ENCODE measurements around the gene CCDC28A. TPM values are rescaled to one million over a fixed set of nuclear protein-coding genes. Genes with fewer than 3 reads are reported as not detected.

Gene CCDC28A
- total RNA-seq, 1 experiment from 2014 or later = 12.0 TPM

DNA sequence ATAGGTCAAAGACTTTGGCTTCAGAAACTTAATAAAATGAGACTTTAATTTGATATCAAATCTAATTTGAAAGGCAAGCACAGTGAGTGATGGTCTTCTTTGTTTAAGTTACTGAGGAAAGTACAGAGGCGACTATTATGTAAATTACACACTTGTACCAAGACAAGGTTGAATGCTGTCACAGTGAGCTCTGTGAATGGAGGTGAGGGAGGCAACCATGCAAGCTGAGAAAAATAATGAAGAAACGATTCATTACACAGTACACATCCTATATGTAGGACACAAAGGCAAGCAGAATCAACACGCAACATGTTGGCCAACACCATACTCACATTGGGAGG is 46.8 kb upstream of the CCDC28A start:
- Histone ChIP-seq H3K9me2 (ENCODE audit: insufficient read depth) (no peaks in the 10 kb centered on the region), H3K27ac (ENCODE audit: low read depth, low read length) (no peak overlapping the region), H3K27me3 (ENCODE audit: insufficient read depth, low read length) (no peaks in the 10 kb centered on the region), H4K20me1 (ENCODE audit: insufficient read depth) (no peaks in the 10 kb centered on the region), H3K4me2 (ENCODE audit: low read length) (no peak overlapping the region), H3K4me1 (ENCODE audit: control insufficient read depth in 1 of 2, insufficient read depth in 2 of 2, low read length in 2 of 2) (peaks cover 28 to 30% of the 10 kb centered on the region in 2 experiments), H3K36me3 (ENCODE audit: control insufficient read depth in 1 of 2, insufficient read depth in 2 of 2, low read length in 2 of 2) (no peaks in the 10 kb centered on the region), H2AFZ (ENCODE audit: low read depth, low read length, poor library complexity, severe bottlenecking) (no peak overlapping the region), H3K79me2 (ENCODE audit: insufficient read depth, low read length) (no peaks in the 10 kb centered on the region), H3K4me3 (replicated peaks in 1 of 2; ENCODE audit: low read depth in 1 of 2, low read length in 2 of 2) (no peak overlapping the region), H3K9me3 (ENCODE audit: control insufficient read depth in 1 of 2, insufficient read depth in 1 of 2, low read depth in 1 of 2, low read length in 2 of 2) (no peaks in the 10 kb centered on the region), H3K9ac (ENCODE audit: low read length) (no peak overlapping the region)
- no peak for TF ChIP-seq RAD21 (IDR thresholded peaks at IDR 0.05; ENCODE audit: low read depth)
- TF ChIP-seq SP1 (IDR thresholded peaks at IDR 0.05; ENCODE audit: low read depth) = no peak
- TF ChIP-seq TCF7L2 (IDR thresholded peaks at IDR 0.05; ENCODE audit: borderline replicate concordance, extremely low read depth, insufficient read depth, insufficient read length) = no peak
- no peak for TF ChIP-seq ZBTB33 (IDR thresholded peaks at IDR 0.05; ENCODE audit: extremely low read depth, insufficient replicate concordance, low read length)
- TF ChIP-seq, protein P1, sequence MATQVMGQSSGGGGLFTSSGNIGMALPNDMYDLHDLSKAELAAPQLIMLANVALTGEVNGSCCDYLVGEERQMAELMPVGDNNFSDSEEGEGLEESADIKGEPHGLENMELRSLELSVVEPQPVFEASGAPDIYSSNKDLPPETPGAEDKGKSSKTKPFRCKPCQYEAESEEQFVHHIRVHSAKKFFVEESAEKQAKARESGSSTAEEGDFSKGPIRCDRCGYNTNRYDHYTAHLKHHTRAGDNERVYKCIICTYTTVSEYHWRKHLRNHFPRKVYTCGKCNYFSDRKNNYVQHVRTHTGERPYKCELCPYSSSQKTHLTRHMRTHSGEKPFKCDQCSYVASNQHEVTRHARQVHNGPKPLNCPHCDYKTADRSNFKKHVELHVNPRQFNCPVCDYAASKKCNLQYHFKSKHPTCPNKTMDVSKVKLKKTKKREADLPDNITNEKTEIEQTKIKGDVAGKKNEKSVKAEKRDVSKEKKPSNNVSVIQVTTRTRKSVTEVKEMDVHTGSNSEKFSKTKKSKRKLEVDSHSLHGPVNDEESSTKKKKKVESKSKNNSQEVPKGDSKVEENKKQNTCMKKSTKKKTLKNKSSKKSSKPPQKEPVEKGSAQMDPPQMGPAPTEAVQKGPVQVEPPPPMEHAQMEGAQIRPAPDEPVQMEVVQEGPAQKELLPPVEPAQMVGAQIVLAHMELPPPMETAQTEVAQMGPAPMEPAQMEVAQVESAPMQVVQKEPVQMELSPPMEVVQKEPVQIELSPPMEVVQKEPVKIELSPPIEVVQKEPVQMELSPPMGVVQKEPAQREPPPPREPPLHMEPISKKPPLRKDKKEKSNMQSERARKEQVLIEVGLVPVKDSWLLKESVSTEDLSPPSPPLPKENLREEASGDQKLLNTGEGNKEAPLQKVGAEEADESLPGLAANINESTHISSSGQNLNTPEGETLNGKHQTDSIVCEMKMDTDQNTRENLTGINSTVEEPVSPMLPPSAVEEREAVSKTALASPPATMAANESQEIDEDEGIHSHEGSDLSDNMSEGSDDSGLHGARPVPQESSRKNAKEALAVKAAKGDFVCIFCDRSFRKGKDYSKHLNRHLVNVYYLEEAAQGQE (IDR thresholded peaks at IDR 0.05; ENCODE audit: low read depth) = no peak
- TF ChIP-seq ELF1 (IDR thresholded peaks at IDR 0.05; ENCODE audit: borderline replicate concordance, low read depth) = no peak
- TF ChIP-seq SIN3A (IDR thresholded peaks at IDR 0.05; ENCODE audit: low read depth) = no peak
- no peak for TF ChIP-seq CTCF (IDR thresholded peaks at IDR 0.05 in 2 of 3, conservative IDR thresholded peaks at IDR 0.05 in 1 of 3; ENCODE audit: borderline replicate concordance in 1 of 3, insufficient read depth in 1 of 3, low read depth in 2 of 3, low read length in 2 of 3)
- no peak for TF ChIP-seq SRF (IDR thresholded peaks at IDR 0.05; ENCODE audit: low read depth)
- TF ChIP-seq CEBPB (IDR thresholded peaks at IDR 0.05; ENCODE audit: low read depth) = no peak
- TF ChIP-seq CBX3 (IDR thresholded peaks at IDR 0.05; ENCODE audit: low read depth) = no peak
- TF ChIP-seq EGR1 (IDR thresholded peaks at IDR 0.05; ENCODE audit: low read depth) = no peak
- no peak for TF ChIP-seq POLR2AphosphoS5 (IDR thresholded peaks at IDR 0.05; ENCODE audit: low read depth, low read length)
- no peak for TF ChIP-seq JUND (IDR thresholded peaks at IDR 0.05)
- TF ChIP-seq FOSL1 (IDR thresholded peaks at IDR 0.05; ENCODE audit: low read depth) = no peak
- no peak for TF ChIP-seq YY1 (IDR thresholded peaks at IDR 0.05; ENCODE audit: extremely low read depth, insufficient replicate concordance, low read depth, low read length)
- TF ChIP-seq, protein P2, sequence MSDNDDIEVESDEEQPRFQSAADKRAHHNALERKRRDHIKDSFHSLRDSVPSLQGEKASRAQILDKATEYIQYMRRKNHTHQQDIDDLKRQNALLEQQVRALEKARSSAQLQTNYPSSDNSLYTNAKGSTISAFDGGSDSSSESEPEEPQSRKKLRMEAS (IDR thresholded peaks at IDR 0.05) = no peak
- ATAC-seq = no peak
- CTCF ChIA-PET = no interaction called here
- RAD21 ChIA-PET (ENCODE audit: low non-redundant PET in 1 of 2, low total read pairs in 2 of 2, uncharacterized antibody in 2 of 2, unreplicated experiment in 2 of 2) = no interaction called here
- intact Hi-C loops (cut with micrococcal nuclease) = no loop called here
- no peak for DNase-seq (ENCODE audit: low read depth, low spot score)
- POLR2A ChIA-PET = no interaction called here
- no TSS peak for BruUV-seq (replicated peaks)

Data from HCT116 (cell line).